GM10248 (cell line): ENCODE results near the gene CEP152.

ENCODE experiments used
- CTCF ChIA-PET: fragments of 300-600 bp; sonication (Branson Sonifier 250); formaldehyde crosslinking; extraction: SDS; loops from one replicate; lab custom pipeline; 2021; ENCODE audit warnings: antibody characterized with exemption; lab: Yijun Ruan, JAX
- POLR2A ChIA-PET: fragments of 350-650 bp; sonication (Branson Sonifier 250); formaldehyde crosslinking; extraction: SDS; loops from one replicate; lab custom pipeline; 2020; ENCODE audit warnings: antibody characterized with exemption; lab: Yijun Ruan, JAX
- DNase-seq: peaks from one replicate; pipeline ENCODE4 v3.0.0; 2012; ENCODE audit errors: extremely low spot score
- TF ChIP-seq, protein P1 (sequence below): IDR thresholded peaks from 2 replicates; pipeline ENCODE4 v1.5.1; 2012; ENCODE audit warnings: mild to moderate bottlenecking, low read depth; ENCODE audit errors: extremely low read depth, missing control alignments, control extremely low read depth

The CEP152 gene

DNA sequence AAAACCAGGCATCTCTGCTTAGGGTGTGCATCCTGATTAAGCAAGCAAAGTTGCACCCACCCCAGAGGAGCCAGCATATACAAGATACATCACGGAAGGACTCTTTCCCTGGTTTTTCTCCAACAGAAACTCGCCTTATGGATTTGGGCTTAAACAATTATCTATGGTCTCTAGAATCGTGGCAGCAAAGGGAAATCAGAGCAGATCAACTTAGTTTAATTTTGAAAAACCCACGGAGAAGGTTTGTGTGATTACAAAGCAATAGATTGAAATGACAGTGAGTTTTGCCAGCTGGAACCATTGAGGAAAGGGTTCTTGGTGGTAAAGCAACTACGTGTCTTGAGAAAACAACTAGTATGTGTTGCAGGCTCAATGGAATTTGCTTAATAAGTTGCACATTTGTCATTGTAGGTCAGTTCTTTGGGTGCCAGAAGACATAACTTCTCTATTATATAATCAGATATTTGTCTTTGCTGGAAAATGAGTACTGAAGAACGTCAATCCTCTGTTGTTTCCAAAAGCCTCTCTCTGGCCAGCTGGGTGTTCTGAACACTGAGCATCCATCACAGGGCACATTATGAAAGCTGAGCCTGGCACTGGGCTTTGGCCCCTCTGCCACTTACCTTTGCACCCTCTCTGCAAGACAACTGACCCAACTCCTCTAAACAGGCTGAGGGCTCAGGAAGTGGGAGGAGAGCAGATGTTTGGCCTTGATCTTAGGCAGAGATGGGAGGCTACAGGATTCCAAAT, 89.6 kb downstream of the CEP152 start:
- POLR2A ChIA-PET: no interaction called here
- TF ChIP-seq, protein P1, sequence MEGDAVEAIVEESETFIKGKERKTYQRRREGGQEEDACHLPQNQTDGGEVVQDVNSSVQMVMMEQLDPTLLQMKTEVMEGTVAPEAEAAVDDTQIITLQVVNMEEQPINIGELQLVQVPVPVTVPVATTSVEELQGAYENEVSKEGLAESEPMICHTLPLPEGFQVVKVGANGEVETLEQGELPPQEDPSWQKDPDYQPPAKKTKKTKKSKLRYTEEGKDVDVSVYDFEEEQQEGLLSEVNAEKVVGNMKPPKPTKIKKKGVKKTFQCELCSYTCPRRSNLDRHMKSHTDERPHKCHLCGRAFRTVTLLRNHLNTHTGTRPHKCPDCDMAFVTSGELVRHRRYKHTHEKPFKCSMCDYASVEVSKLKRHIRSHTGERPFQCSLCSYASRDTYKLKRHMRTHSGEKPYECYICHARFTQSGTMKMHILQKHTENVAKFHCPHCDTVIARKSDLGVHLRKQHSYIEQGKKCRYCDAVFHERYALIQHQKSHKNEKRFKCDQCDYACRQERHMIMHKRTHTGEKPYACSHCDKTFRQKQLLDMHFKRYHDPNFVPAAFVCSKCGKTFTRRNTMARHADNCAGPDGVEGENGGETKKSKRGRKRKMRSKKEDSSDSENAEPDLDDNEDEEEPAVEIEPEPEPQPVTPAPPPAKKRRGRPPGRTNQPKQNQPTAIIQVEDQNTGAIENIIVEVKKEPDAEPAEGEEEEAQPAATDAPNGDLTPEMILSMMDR: no peak
- DNase-seq: no peak
- CTCF ChIA-PET: no interaction called here

DNA sequence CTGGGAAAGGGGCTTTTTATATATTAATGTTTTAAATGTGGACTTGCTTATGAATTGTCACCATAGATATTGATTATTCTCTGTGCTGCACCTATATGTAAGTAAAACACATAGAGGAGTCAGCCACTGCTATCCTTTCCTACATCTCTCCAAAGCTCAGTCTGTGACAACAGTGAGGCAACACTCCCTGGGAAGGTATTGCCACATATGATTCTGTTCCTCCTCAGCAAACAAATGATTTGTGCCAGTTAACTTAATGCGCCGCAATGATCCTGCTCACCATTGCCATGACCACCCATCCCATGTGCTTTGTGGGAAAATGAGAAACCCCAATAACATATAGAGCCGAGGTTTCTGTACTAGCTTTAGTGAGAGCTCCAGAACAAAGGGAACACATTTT, 90.2 kb downstream of the CEP152 start:
- POLR2A ChIA-PET: no interaction called here

DNA sequence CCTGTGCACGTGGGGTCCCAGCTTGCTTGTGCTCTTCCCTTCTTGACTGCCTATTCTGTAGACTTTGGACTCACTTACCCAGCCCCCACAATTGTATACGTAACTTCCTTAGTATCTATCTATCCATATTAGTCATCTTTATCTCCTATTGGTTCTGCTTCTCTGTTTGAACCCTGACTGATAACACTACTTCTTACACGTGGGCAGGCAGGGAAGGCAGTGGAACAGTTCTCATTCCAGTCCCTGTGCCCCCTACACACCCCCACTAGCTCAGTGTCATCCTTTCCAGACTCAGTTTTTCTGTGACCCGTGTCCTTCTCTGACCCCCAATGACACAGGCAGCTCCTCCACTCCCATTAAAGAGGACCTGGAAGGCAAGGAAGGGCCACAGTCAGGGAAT, 91.2 kb downstream of the CEP152 start:
- DNase-seq: no peak
- POLR2A ChIA-PET: no interaction called here
- TF ChIP-seq, protein P1: no peak
- CTCF ChIA-PET: interaction anchor here (1.2 to 1.6 kb wide), 2 partner anchors 9 to 12 kb away, joined by 3 to 6 read pairs; no protein-coding TSS in a partner anchor

More for the DNA sequence above, 90.2 kb downstream of the CEP152 start:
- TF ChIP-seq, protein P1: no peak
- DNase-seq: no peak
- CTCF ChIA-PET: no interaction called here

DNA sequence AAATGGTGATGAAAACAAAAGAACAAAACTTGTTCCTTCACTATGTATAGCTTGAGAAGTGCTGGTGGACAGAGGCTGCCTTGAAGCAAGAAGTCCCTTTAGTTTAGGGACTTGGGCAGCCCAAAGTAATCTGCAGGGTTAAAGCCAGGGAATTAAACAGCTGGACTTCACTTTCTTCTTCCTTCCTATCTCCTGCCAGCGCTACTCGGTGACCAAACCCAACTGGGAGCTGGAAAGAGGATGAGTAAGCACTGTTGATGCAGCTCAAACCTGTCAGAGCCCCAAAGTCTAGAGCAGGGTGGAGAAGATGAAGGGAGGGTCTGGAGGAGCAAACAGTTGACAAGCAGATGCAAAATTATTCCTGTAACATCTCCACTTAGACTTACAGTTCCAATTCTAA, 92.2 kb downstream of the CEP152 start:
- ChIA-PET POLR2A (interaction anchor here (0.6 kb wide), 1 partner anchor 70 kb away, joined by 3 read pairs; no protein-coding TSS in a partner anchor), CTCF (interaction anchor here (1.2 to 1.6 kb wide), 4 partner anchors 8 to 11 kb away, joined by 3 to 7 read pairs (median 4); no protein-coding TSS in a partner anchor)
- DNase-seq: no peak

DNA sequence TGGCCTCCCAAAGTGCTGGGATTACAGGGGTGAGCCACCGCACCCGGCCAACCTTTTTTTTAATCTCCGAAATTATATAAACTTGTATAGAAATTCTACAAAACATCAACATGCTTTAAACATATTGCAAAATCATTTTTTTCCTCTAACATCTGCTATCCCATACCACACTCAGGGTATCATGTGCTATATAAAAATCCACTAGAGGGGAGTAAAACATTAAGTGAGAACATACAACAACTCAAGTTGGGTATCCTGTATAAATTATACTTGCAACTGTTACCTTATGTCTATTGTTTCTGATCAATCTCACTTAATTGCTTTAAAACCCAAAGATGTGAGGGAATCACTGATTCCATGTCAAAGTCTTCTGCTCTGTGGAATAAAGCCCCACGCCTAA, 93.4 kb downstream of the CEP152 start:
- TF ChIP-seq, protein P1: no peak
- CTCF ChIA-PET: no interaction called here
- POLR2A ChIA-PET: no interaction called here
- no peak for DNase-seq

More for the DNA sequence above, 92.2 kb downstream of the CEP152 start:
- TF ChIP-seq, protein P1: no peak

DNA sequence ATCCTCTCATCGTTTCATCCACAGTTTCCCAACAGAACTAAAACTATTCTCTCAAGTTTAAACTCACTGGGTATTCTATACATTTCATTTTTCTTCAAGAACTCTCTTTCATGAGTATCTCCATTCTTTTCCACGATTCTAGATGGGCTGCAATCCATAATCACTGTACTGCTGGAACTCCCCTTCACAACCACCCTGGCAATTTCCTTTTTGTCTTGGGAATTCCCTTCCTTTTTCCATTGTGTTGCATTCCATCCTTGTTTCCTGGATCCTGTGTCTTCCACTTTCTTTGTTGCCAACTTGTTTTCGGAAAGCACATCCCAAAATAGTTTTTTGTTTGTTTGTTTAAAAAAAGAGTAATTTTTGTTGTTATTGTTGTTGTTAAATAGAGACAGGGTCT, 98.3 kb downstream of the CEP152 start:
- TF ChIP-seq, protein P1: no peak
- POLR2A ChIA-PET: no interaction called here
- no peak for DNase-seq
- CTCF ChIA-PET: no interaction called here
